ENCODE results near the gene PSD2. TPM values are rescaled to one million over a fixed set of nuclear protein-coding genes. Genes with fewer than 3 reads are reported as not detected.

PSD2 gene
- total RNA-seq, 1 experiment from 2014 or later = not detected

DNA sequence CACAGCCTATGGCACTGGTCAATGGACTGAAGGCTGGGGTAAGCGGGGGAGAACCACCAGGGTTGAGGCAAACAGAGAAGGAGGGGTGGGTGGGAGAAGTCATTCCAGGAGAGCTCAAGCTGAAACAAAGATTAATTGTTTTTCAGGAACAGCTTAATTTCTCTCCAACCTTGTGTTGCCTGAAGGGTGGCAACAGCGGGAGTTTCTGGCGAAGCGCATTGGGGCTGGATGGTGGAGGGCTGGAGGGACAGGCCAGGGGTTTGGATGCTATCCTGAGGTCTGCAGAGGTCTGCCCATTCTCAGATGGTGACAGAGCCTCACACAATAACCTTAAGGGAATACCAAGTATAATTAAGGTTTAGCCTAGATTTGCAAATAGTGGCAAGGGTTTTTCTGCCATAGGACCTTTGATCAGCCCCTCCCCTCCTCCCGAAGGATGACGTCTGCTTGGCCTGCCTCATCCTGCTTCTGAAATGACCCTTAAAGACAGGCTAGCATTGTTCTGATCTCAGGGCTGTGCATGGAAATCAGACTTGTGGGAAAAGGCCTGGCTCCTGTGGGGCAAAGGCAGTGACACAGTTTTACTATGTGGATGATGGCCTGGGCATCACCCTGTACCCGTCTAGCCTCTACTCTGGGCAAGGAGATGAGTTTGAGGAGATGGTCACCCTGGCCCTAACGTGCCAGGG is 32.7 kb downstream of the PSD2 start:
- H3K79me2 ChIP-seq (ENCODE audit: low read length) = no peaks in the 10 kb centered on the region
- POLR2A ChIA-PET (ENCODE audit: unreplicated experiment) = no interaction called here

DNA sequence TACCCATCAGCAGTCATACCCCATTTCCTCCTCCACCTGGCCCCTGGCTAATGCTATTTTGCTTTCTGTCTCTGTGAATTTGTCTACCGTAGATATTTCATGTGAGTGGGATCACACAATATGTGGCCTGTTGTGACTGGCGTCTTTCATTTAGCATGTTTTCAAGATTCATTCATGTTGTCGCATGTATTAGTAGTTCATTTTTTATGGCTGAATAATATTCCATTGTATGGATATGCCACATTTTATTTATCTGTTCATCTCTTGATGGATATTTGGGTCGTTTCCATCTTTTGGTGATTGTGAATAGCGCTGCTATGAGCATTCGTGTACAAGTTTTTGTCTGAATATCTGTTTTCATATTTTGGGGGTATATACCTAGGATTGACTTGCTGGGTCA is 33.9 kb downstream of the PSD2 start:
- no peaks in the 10 kb centered on the region for H4K20me1 ChIP-seq (ENCODE audit: low read length)
- H3F3A ChIP-seq (ENCODE audit: low read length, unreplicated experiment) = no peaks in the 10 kb centered on the region
- H3K9ac ChIP-seq (ENCODE audit: low read length) = no peak overlapping the region
- H3K4me2 ChIP-seq (ENCODE audit: low read length) = no peak overlapping the region
- intact Hi-C loops (cut with micrococcal nuclease) = no loop called here
- H3K27me3 ChIP-seq (ENCODE audit: low read length) = peaks cover 51% of the 10 kb centered on the region
- TF ChIP-seq EZH2phosphoT487 (IDR thresholded peaks at IDR 0.05; ENCODE audit: borderline replicate concordance, low read length) = no peak
- TF ChIP-seq, protein P1, sequence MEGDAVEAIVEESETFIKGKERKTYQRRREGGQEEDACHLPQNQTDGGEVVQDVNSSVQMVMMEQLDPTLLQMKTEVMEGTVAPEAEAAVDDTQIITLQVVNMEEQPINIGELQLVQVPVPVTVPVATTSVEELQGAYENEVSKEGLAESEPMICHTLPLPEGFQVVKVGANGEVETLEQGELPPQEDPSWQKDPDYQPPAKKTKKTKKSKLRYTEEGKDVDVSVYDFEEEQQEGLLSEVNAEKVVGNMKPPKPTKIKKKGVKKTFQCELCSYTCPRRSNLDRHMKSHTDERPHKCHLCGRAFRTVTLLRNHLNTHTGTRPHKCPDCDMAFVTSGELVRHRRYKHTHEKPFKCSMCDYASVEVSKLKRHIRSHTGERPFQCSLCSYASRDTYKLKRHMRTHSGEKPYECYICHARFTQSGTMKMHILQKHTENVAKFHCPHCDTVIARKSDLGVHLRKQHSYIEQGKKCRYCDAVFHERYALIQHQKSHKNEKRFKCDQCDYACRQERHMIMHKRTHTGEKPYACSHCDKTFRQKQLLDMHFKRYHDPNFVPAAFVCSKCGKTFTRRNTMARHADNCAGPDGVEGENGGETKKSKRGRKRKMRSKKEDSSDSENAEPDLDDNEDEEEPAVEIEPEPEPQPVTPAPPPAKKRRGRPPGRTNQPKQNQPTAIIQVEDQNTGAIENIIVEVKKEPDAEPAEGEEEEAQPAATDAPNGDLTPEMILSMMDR (conservative IDR thresholded peaks at IDR 0.05; ENCODE audit: low read depth, low read length) = no peak
- TF ChIP-seq EZH2 (IDR thresholded peaks at IDR 0.05; ENCODE audit: low read length, unreplicated experiment) = no peak
- no peak overlapping the region for H3K27ac ChIP-seq (ENCODE audit: low read length)
- H3K4me1 ChIP-seq (ENCODE audit: insufficient read depth, low read length) = no peaks in the 10 kb centered on the region
- no peaks in the 10 kb centered on the region for H3K79me2 ChIP-seq (ENCODE audit: low read length)
- no TSS peak for BruUV-seq (replicated peaks)
- no peaks in the 10 kb centered on the region for H3K9me2 ChIP-seq (replicated peaks; ENCODE audit: low read length)
- POLR2A ChIA-PET (ENCODE audit: unreplicated experiment) = no interaction called here
- no peak for ATAC-seq
- no peak overlapping the region for H3K4me3 ChIP-seq (ENCODE audit: low read length)
- no peaks in the 10 kb centered on the region for H3K9me3 ChIP-seq (ENCODE audit: low read length)
- no peak for DNase-seq
- CTCF ChIA-PET = no interaction called here
- no peaks in the 10 kb centered on the region for H3K36me3 ChIP-seq (ENCODE audit: low read depth, low read length)
- H2AFZ ChIP-seq (ENCODE audit: low read length) = no peak overlapping the region

More for the DNA sequence above, 32.7 kb downstream of the PSD2 start:
- no peaks in the 10 kb centered on the region for H3K36me3 ChIP-seq (ENCODE audit: low read depth, low read length)
- H3K4me2 ChIP-seq (ENCODE audit: low read length) = no peak overlapping the region
- H3K4me1 ChIP-seq (ENCODE audit: insufficient read depth, low read length) = no peaks in the 10 kb centered on the region
- H3K9me3 ChIP-seq (ENCODE audit: low read length) = no peaks in the 10 kb centered on the region
- H4K20me1 ChIP-seq (ENCODE audit: low read length) = no peaks in the 10 kb centered on the region
- DNase-seq (no peak), ATAC-seq (no peak)
- BruUV-seq (replicated peaks) = no TSS peak
- no peaks in the 10 kb centered on the region for H3K9me2 ChIP-seq (replicated peaks; ENCODE audit: low read length)
- intact Hi-C loops (cut with micrococcal nuclease) = no loop called here
- no peak overlapping the region for H3K9ac ChIP-seq (ENCODE audit: low read length)
- CTCF ChIA-PET = no interaction called here
- no peak overlapping the region for H3K4me3 ChIP-seq (ENCODE audit: low read length)
- H2AFZ ChIP-seq (ENCODE audit: low read length) = no peak overlapping the region
- H3K27me3 ChIP-seq (ENCODE audit: low read length) = peaks cover 45% of the 10 kb centered on the region
- no peak overlapping the region for H3K27ac ChIP-seq (ENCODE audit: low read length)
- no peaks in the 10 kb centered on the region for H3F3A ChIP-seq (ENCODE audit: low read length, unreplicated experiment)
- TF ChIP-seq, protein P1 (conservative IDR thresholded peaks at IDR 0.05; ENCODE audit: low read depth, low read length) = no peak
- no peak for TF ChIP-seq EZH2phosphoT487 (IDR thresholded peaks at IDR 0.05; ENCODE audit: borderline replicate concordance, low read length)
- no peak for TF ChIP-seq EZH2 (IDR thresholded peaks at IDR 0.05; ENCODE audit: low read length, unreplicated experiment)

DNA sequence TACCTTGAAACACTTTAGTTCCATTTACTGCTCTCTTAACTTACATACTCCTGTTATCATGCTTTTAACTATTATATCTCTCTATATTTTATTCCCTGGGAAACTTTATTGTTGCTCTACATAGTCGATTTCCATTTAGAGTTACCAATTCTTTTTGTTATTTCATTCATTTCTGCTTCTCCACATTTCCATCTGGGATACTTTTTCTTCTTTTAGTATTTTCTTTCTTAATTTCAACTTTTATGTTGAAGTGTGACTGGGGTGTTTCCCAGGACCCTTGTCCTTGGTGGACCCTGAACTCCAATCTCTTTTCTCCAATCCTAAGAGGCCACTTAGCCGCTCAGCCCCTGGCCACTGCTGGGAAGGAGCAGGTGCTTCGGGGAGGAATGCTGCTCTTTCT is 36.0 kb downstream of the PSD2 start:
- ChIA-PET CTCF (no interaction called here), POLR2A (ENCODE audit: unreplicated experiment) (no interaction called here)
- no TSS peak for BruUV-seq (replicated peaks)
- H3K9me3 ChIP-seq (ENCODE audit: low read length) = no peaks in the 10 kb centered on the region
- peaks cover 37% of the 10 kb centered on the region for H3K27me3 ChIP-seq (ENCODE audit: low read length)
- H3K9ac ChIP-seq (ENCODE audit: low read length) = no peak overlapping the region
- no peaks in the 10 kb centered on the region for H3K36me3 ChIP-seq (ENCODE audit: low read depth, low read length)
- no peak overlapping the region for H2AFZ ChIP-seq (ENCODE audit: low read length)
- intact Hi-C loops (cut with micrococcal nuclease) = no loop called here
- H3K9me2 ChIP-seq (replicated peaks; ENCODE audit: low read length) = no peaks in the 10 kb centered on the region
- no peak overlapping the region for H3K4me2 ChIP-seq (ENCODE audit: low read length)
- no peaks in the 10 kb centered on the region for H3K4me1 ChIP-seq (ENCODE audit: insufficient read depth, low read length)
- no peaks in the 10 kb centered on the region for H3F3A ChIP-seq (ENCODE audit: low read length, unreplicated experiment)
- no peak overlapping the region for H3K4me3 ChIP-seq (ENCODE audit: low read length)
- H3K79me2 ChIP-seq (ENCODE audit: low read length) = no peaks in the 10 kb centered on the region
- H3K27ac ChIP-seq (ENCODE audit: low read length) = no peak overlapping the region
- TF ChIP-seq, protein P1 (conservative IDR thresholded peaks at IDR 0.05; ENCODE audit: low read depth, low read length) = no peak
- TF ChIP-seq EZH2 (IDR thresholded peaks at IDR 0.05; ENCODE audit: low read length, unreplicated experiment) = no peak
- TF ChIP-seq EZH2phosphoT487 (IDR thresholded peaks at IDR 0.05; ENCODE audit: borderline replicate concordance, low read length) = no peak
- DNase-seq (no peak), ATAC-seq (no peak)
- no peaks in the 10 kb centered on the region for H4K20me1 ChIP-seq (ENCODE audit: low read length)
